HG03064 (cell line): ENCODE data around the gene STAMBPL1.

ENCODE experiments used
- ATAC-seq: cut with Tn5 transposase; IDR thresholded peaks from one replicate; pipeline ENCODE4 v1.9.1; 2021; ENCODE audit warnings: low read depth; ENCODE audit not compliant: unreplicated experiment

The STAMBPL1 gene

GRCh38 chr10:88944813-88945212, 64.8 kb downstream of the STAMBPL1 start:
- ATAC-seq = no peak

DNA sequence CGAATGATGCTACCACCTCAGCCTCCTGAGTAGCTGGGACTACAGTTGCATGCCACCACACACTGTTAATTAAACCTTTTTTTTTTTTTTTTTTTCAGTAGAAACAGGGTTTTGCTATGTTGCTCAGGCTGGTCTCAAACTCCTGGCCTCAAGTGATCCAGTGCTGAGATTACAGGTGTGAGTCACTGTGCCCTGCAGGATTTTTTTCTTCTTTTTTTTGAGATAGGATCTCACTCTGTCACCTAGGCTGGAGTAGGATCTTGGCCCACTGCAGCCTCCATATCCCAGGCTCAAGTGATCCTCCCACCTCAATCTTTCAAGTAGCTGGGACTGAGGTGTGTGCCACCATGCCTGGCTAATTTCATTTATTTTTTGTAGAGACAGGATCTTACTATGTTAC, 66.2 kb downstream of the STAMBPL1 start:
- ATAC-seq = no peak

GRCh38 chr10:88946965-88947590, 67.0 kb downstream of the STAMBPL1 start:
- ATAC-seq = no peak

- ATAC-seq = no peak
Measured at GRCh38 chr10:88949051-88949450, 69.0 kb downstream of the STAMBPL1 start.

- ATAC-seq = no peak
Measured at GRCh38 chr10:88949912-88950837, 70.1 kb downstream of the STAMBPL1 start.

DNA sequence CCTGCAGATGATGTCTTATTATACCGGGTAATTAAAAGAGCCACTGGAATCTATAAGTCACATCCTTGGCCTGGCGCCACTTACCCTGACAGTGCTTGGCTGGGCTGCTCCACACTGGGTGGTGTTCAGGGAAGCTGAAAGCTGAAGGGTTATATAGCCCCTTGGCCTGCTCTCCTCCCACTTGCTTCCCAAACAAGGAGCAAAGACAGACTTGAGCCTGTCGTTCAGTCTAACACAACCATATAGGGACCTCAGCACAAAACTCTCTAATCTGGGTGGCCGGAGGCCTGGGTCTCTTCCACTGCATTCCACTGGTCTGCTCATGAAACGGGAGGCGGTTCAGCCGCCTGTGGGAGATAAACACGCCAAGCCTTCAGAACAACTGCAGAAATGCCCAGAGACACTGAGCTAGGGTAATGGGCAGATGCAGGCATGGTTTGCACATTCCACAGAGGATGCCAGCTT, 72.6 kb downstream of the STAMBPL1 start, which contains the start of gene ACTA2:
Gene ACTA2 (minus strand): TSS at position 127 of the 465 bp plus-strand sequence. CDS start 3,843 bp downstream, outside the sequence.
- ATAC-seq = no peak

- no peak for ATAC-seq
Measured at GRCh38 chr10:88953662-88954061, 73.6 kb downstream of the STAMBPL1 start.

GRCh38 chr10:88954458-88955083, 74.5 kb downstream of the STAMBPL1 start:
- no peak for ATAC-seq

- ATAC-seq = no peak
Measured at GRCh38 chr10:88957381-88957780, 77.3 kb downstream of the STAMBPL1 start.

DNA sequence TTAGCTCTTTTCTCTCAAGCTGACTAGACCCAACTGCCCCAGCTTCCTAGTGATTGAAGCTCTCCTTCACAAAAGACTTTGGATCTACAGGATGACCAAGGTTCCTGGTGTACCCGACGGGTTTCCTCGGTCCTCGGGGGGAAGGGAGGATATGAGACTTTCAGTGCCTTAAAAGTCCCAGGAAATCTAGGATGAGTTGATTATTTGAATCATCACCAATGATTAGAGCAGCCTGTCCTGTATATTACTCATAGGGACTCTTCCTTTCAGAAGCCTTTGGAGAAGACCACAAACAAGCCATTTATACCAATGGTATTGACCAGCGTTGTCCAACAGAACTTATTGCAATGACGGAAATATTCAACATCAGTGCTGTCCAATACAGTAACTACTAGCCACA, 78.7 kb downstream of the STAMBPL1 start:
- ATAC-seq = no peak

- no peak for ATAC-seq
Measured at GRCh38 chr10:88960802-88961201, 80.8 kb downstream of the STAMBPL1 start.

DNA sequence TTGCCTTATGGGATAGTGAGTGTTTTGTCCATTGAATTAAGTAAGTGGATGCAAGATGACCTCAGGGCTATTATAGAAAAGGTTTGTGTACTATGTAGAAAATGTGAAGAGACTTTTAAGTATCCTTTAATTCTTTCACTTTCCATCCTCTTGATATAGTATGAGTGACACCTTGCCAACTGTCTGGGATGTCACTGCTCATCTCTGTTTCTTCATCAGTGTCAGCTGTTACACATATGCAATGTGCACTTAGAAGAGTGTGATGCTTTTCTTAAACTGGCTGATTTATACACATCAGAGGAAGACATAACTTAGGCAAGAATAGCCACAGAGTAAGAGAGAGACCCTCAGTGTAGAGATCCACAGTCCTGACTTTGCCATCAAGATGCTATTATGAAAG, 81.2 kb downstream of the STAMBPL1 start:
- ATAC-seq = no peak

- ATAC-seq = no peak
Measured at GRCh38 chr10:88962336-88962735, 82.3 kb downstream of the STAMBPL1 start.

DNA sequence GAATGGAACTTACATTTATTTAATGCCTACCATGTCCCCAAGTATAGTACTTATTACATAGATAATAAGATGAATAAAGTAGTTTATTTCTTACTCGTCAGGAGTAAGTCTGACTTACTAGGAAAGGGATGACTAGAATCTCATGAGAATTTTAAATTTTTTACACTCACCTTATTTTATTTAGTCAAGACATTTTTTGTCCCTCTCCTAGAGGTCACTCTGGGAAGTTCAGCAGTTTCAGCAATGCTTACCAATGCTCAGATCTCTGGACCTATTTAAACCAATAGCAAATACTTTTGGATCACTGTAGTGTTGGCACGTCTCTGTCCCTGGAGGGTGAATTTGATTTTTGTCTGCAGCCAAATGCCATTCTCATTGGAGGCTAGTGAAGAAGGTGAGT, 83.3 kb downstream of the STAMBPL1 start:
- ATAC-seq = no peak

DNA sequence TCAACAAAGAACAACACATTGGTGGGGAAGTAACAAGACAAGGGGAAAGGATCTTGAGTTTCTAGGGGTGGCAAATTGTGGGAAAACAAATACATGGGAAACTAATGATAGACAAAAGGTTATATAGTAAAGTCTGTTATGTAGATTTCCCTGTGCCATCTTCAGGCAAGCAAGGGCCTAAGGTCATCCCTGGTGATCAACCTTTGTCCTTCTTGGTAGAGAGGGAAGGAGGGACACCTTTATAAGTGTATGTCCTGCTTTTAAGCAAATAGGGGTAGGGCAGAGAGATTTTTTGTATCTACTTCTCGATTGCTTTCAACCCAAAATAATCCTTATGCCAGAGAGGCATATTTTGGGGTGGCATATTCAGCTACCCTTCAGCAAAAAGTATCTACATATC, 84.3 kb downstream of the STAMBPL1 start:
- no peak for ATAC-seq

- no peak for ATAC-seq
Measured at GRCh38 chr10:88964869-88965415, 84.9 kb downstream of the STAMBPL1 start.

DNA sequence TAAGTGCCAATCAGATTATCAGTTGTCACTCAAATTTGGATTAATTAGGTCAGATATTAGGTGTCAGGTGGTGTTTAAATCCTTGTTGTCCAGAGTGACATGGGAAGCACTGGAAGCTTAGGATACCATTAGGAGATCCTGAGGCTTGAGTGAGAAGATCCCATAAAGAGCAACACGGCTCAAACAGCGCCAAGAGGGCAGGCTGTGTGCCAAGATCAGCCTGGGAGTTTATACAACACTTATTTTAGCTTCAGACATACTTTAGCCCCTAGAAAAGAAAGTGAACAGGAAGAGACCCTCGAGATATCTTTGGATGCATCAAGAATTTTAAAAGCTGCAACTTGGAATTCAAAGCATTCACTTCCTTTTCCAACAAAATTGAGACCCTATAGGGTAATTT, 86.8 kb downstream of the STAMBPL1 start:
- no peak for ATAC-seq

GRCh38 chr10:88968391-88968790, 88.3 kb downstream of the STAMBPL1 start:
- ATAC-seq = no peak

DNA sequence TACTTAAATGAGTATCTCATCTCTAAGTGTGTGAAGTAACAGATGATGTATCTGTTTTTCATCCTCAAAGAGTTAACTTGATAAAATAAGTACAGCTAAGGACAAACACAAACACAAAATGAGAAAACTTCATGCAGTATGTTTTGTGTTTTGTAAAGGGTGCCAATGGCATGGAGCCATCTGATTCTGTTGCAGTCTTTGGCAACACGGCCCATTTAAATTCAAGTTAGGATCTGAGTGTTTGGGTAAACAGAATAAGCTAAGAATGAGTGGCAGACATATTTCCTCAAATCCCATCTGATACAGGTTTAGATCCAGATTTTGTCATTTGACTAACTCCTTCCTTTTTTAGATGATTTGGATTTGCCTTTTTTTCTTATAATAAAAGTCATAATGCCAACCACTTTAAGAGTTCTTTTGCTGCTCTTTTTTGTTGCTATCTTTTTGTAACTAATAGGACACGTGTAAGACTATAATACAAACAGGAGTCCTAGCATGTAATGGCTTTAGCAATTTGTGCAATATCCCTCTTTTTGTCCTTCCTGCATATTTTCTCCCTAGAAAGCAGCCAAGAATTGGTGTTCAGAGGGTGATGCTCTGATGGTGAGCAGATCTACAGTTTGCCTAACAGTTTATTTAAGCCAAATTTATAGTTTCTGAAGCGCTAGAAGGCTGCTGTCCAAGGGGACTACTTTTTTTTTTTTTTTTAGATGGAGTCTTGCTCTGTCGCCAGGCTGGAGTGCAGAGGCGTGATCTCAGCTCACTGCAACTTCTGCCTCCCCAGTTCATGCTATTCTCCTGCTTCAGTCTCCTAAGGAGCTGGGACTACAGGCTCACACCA, 91.4 kb downstream of the STAMBPL1 start:
- ATAC-seq = no peak
